HEK293 (cell line): Measurements from ENCODE around the gene DEK.

Experiments
- CTCF ChIP-seq: fragments of 450-650 bp; formaldehyde crosslinking; IDR thresholded peaks from 2 replicates; pipeline ENCODE4 v1.5.1; 2016; ENCODE audit warnings: missing biosample characterization, missing genetic modification characterization
- KLF10 ChIP-seq: fragments of 450-650 bp; IDR thresholded peaks from 2 replicates; pipeline ENCODE4 v1.5.1; 2018; ENCODE audit warnings: missing biosample characterization, mild to moderate bottlenecking, missing genetic modification characterization
- PRDM10 ChIP-seq: fragments of 450-650 bp; formaldehyde crosslinking; IDR thresholded peaks from 2 replicates; pipeline ENCODE4 v1.5.1; 2016; ENCODE audit warnings: missing biosample characterization, missing genetic modification characterization
- REST ChIP-seq: fragments of 450-650 bp; formaldehyde crosslinking; IDR thresholded peaks from 2 replicates; pipeline ENCODE4 v1.5.1; 2016; ENCODE audit warnings: missing biosample characterization, missing genetic modification characterization
- SP3 ChIP-seq: fragments of 450-650 bp; formaldehyde crosslinking; IDR thresholded peaks from 2 replicates; pipeline ENCODE4 v1.5.1; 2016; ENCODE audit warnings: missing biosample characterization, missing genetic modification characterization
- YY1 ChIP-seq: fragments of 450-650 bp; formaldehyde crosslinking; IDR thresholded peaks from 2 replicates; pipeline ENCODE4 v1.5.1; 2018; ENCODE audit warnings: missing biosample characterization, missing genetic modification characterization
- ZBTB17 ChIP-seq: fragments of 450-650 bp; formaldehyde crosslinking; IDR thresholded peaks from 2 replicates; pipeline ENCODE4 v1.5.1; 2016; ENCODE audit warnings: missing biosample characterization, missing genetic modification characterization
- ZNF121 ChIP-seq: fragments of 450-650 bp; formaldehyde crosslinking; IDR thresholded peaks from 2 replicates; pipeline ENCODE4 v1.5.1; 2016; ENCODE audit warnings: missing biosample characterization, missing genetic modification characterization
- ZNF146 ChIP-seq: fragments of 450-650 bp; formaldehyde crosslinking; IDR thresholded peaks from 2 replicates; pipeline ENCODE4 v1.5.1; 2016; ENCODE audit warnings: missing biosample characterization, missing genetic modification characterization
- ZNF175 ChIP-seq: fragments of 450-650 bp; formaldehyde crosslinking; IDR thresholded peaks from 2 replicates; pipeline ENCODE4 v1.5.1; 2016; ENCODE audit warnings: missing biosample characterization, missing genetic modification characterization
- ZNF24 ChIP-seq: fragments of 450-650 bp; formaldehyde crosslinking; IDR thresholded peaks from 2 replicates; pipeline ENCODE4 v1.5.1; 2016; ENCODE audit warnings: missing biosample characterization, missing genetic modification characterization
- ZNF292 ChIP-seq: fragments of 450-650 bp; formaldehyde crosslinking; IDR thresholded peaks from 2 replicates; pipeline ENCODE4 v1.5.1; 2016; ENCODE audit warnings: low read depth, missing biosample characterization, missing genetic modification characterization, borderline replicate concordance
- ZNF701 ChIP-seq: fragments of 450-650 bp; formaldehyde crosslinking; IDR thresholded peaks from 2 replicates; pipeline ENCODE4 v1.5.1; 2016; ENCODE audit warnings: missing biosample characterization, missing genetic modification characterization
- ZSCAN5A ChIP-seq: fragments of 450-650 bp; formaldehyde crosslinking; IDR thresholded peaks from 2 replicates; pipeline ENCODE4 v1.5.1; 2016; ENCODE audit warnings: missing biosample characterization, missing genetic modification characterization

- TF ChIP-seq CTCF (tag by site-specific recombination) (no peak; the same call in 1 of the 2 replicates), YY1 (tag by site-specific recombination) (no peak), PRDM10 (tag by site-specific recombination) (peak; percentile 51), ZNF146 (no peak), ZSCAN5A (tag by site-specific recombination) (no peak), ZNF121 (tag by site-specific recombination) (no peak), ZNF24 (tag by site-specific recombination) (no peak; the same call in 1 of the 2 replicates), ZNF701 (no peak), ZBTB17 (tag by site-specific recombination) (peak; percentile 78; the same call in 1 of the 2 replicates), ZNF175 (no peak), ZNF292 (tag by site-specific recombination) (no peak), KLF10 (tag by site-specific recombination) (0 out of 2 replicates have a peak, but pooled peaks have one; percentile 11), REST (tag by site-specific recombination) (no peak), SP3 (peak; percentile 5; the same call in 1 of the 2 replicates)
Measured at GRCh38 chr6:18264923-18265377, 620 bp upstream of the DEK start.
